ENCODE results near the gene RNF166. TPM values are rescaled to one million over a fixed set of nuclear protein-coding genes. Genes with fewer than 3 reads are reported as not detected.
A peak's percentile ranks its signal among the peaks of the same experiment; 100 is the strongest.

Gene RNF166
- total RNA-seq, 2 experiments from 2014 or later, result 80.7 to 82.4 TPM

DNA sequence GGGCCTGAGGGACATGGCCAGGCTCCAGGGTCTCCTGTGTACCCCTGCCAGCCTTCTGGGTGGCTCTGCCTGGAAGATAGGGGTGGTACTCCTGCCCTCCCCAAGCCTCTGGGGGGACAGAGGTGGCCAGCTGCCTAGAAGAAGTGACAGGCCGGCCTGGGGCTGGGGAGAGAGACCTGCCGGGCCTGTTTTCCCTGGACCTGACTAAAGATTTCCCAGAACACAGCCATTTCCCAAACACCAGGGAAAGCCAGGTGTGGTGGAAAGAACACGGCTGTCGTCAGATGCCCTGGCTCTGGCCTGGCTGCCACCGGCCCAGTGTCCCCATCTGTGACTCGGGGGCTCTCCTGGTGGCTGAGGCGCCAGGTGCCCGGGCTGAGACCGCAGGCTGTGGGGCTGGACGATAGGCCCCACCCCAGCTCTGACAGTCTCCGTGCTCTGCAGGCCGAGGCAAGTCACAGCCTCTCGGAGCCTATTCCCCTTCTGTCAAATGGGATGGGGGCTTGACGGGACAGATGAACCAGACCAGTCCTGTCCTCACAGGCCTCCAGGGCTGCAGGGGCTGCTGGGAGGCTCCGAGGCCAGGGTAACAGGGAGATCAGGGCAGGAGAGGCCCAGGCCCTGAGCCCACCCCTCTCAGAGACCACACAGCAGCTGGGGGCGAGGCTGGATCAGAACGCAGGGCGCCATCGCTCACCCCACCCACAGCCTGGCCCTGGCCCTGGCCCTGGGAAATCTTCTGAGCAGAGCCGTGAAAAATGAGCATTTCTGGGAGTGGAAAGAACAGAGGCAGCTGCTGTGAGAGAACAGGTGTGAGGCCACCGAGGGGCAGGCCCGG is 33.1 kb upstream of the RNF166 start:
- Mint-ChIP-seq H3K9me3 (no peaks in the 10 kb centered on the region), H3K4me3 (no peak overlapping the region), H3K36me3 (ENCODE audit: low read depth) (no peaks in the 10 kb centered on the region), H3K4me1 (ENCODE audit: low read depth) (peaks cover 6% of the 10 kb centered on the region), H3K27ac (no peak overlapping the region), H3K27me3 (no peaks in the 10 kb centered on the region)
- TF ChIP-seq, protein P1, sequence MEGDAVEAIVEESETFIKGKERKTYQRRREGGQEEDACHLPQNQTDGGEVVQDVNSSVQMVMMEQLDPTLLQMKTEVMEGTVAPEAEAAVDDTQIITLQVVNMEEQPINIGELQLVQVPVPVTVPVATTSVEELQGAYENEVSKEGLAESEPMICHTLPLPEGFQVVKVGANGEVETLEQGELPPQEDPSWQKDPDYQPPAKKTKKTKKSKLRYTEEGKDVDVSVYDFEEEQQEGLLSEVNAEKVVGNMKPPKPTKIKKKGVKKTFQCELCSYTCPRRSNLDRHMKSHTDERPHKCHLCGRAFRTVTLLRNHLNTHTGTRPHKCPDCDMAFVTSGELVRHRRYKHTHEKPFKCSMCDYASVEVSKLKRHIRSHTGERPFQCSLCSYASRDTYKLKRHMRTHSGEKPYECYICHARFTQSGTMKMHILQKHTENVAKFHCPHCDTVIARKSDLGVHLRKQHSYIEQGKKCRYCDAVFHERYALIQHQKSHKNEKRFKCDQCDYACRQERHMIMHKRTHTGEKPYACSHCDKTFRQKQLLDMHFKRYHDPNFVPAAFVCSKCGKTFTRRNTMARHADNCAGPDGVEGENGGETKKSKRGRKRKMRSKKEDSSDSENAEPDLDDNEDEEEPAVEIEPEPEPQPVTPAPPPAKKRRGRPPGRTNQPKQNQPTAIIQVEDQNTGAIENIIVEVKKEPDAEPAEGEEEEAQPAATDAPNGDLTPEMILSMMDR (IDR thresholded peaks at IDR 0.05), result no peak
- ATAC-seq, result no peak
- CTCF ChIA-PET, result no interaction called here
- intact Hi-C loops (cut with micrococcal nuclease), result no loop called here
- DNase-seq, result no peak
- POLR2A ChIA-PET, result no interaction called here

DNA sequence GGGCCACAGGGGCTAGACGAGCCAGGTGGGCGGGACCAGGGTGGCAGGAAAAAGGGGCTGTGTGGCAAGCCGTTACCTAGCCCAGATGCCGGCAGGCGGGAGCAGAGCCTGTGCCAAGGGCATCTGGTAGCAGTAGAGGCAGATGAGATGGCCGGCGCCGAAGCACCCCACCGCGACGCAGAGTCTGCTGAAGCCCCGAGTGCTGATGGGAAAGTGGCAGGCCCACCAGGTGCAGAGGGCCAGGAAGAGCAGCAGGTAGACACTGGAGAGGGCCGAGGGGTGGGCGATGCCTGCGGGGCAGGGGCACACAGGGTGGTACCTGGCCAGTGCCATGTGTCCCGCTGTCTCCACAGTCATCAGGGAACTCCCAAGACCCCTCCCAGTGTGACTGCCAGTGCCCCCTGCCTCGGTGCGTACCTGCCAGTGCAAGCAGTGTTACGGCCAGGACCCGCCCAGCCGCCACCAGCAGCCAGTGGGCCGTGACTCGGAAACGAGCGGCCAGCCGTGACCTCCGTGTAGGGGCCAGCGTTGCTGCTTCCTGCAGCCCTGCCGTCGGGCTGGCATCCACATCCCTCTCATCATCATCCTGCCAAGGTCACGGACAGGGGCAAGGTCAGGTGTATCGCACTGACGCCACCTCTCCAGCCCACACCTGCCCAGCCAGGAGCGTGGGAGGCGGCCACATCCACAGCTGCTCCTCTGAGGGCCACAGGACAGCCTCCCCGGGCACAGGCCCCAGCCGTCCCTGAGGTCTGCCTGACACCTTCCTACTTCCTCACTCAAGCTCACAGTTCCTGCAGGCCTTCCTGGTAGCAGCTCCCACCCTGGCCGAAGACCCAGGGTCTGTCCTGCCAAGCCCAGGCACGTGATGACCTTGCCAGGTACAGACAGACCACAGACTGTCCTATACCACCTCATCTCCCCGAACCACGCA is 32.2 kb upstream of the RNF166 start:
- Mint-ChIP-seq H3K4me3 (no peak overlapping the region), H3K9me3 (no peaks in the 10 kb centered on the region), H3K27ac (no peak overlapping the region), H3K27me3 (no peaks in the 10 kb centered on the region), H3K36me3 (ENCODE audit: low read depth) (no peaks in the 10 kb centered on the region), H3K4me1 (ENCODE audit: low read depth) (no peaks in the 10 kb centered on the region)
- intact Hi-C loops (cut with micrococcal nuclease), result no loop called here
- ChIA-PET CTCF (interaction anchor here (0.5 to 5.4 kb wide), 20 partner anchors 7 to 594 kb away, joined by 3 to 40 read pairs (median 5); partner anchors contain the start of genes APRT, PIEZO1 and ZNF778), POLR2A (interaction anchor here (1.0 to 1.1 kb wide), 2 partner anchors 43 to 72 kb away, joined by 3 to 8 read pairs; no protein-coding TSS in a partner anchor)
- ATAC-seq (no peak), DNase-seq (no peak)
- TF ChIP-seq, protein P1 (IDR thresholded peaks at IDR 0.05), result no peak

DNA sequence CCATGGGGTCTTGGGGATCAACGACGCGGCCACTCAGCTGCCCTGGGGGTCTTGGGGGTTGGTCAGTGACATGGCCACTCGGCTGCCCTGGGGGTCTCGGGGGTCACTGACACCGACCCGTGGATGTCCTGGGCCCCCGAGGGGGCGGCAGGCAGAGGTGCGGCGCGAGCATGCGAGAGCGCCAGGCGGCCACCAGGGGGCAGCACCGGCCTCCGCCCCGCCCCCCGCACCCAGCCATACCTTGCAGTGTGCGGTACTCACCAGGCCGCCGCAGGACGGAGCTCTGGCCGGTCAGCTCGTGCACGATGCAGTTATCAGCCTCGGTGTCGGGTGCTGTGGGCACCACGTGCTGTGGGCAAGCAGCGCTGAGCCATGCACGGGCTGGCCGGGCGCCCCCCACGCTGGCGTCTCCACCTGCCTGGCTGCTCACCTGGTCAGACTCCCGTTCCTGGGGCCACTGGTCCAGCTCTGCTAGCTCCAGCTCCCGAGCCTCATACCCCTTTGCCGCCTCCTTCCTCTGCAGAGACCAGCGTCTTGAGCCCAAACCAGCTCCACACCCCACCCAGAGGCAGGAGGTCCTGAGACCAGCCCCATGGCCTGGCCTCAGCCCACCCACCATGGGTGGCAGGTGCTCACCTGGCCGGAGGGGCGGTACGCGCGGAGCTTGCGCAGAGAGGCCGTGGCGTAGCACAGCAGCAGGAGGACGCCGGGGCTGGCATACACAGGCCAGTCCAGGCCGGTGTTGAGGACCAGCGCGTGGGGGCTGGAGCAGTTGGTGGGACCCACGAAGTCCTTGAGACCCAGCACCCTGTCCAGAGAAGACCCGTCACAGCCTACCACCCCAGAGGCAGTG is 31.3 kb upstream of the RNF166 start:
- POLR2A ChIA-PET, result interaction anchor here (1.0 to 1.8 kb wide), 3 partner anchors 44 to 73 kb away, joined by 3 to 8 read pairs (median 6); no protein-coding TSS in a partner anchor
- DNase-seq (peak; percentile 65), ATAC-seq (peak; percentile 93)
- Mint-ChIP-seq H3K36me3 (ENCODE audit: low read depth) (no peaks in the 10 kb centered on the region), H3K27ac (no peak overlapping the region), H3K4me1 (ENCODE audit: low read depth) (no peaks in the 10 kb centered on the region), H3K27me3 (no peaks in the 10 kb centered on the region), H3K4me3 (no peak overlapping the region), H3K9me3 (no peaks in the 10 kb centered on the region)
- TF ChIP-seq, protein P1 (IDR thresholded peaks at IDR 0.05), result peak; percentile 99
- CTCF ChIA-PET, result interaction anchor here (0.5 to 5.4 kb wide), 30 partner anchors 8 to 594 kb away, joined by 3 to 40 read pairs (median 4); partner anchors contain the start of genes APRT, PIEZO1 and ZNF778
- intact Hi-C loops (cut with micrococcal nuclease), result no loop called here

DNA sequence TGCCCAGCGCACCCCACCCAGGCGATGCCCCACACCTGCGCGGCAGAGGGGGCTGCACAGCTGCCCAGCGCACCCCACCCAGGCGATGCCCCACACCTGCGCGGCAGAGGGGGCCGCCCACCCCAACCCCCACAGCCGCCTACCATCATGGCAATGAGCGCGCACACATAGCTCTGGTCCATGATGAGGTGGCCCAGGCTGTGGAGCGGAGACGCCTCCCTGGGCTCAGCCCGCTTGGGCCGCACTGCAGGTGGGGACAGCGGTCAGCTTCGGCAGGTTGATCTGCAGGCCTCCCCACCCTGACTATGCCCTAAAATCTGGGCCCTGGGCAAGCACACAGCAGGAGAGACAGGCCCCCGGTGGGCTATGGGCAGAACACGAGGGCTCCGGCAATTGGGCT is 30.3 kb upstream of the RNF166 start:
- POLR2A ChIA-PET, result interaction anchor here (0.6 to 1.8 kb wide), 2 partner anchors 71 to 73 kb away, joined by 4 to 6 read pairs; no protein-coding TSS in a partner anchor

More for the DNA sequence above, 30.3 kb upstream of the RNF166 start:
- TF ChIP-seq, protein P1 (IDR thresholded peaks at IDR 0.05), result no peak
- H3K27ac Mint-ChIP-seq, result no peak overlapping the region
- DNase-seq, result no peak
- H3K27me3 Mint-ChIP-seq, result no peaks in the 10 kb centered on the region
- no peaks in the 10 kb centered on the region for H3K4me1 Mint-ChIP-seq (ENCODE audit: low read depth)
- intact Hi-C loops (cut with micrococcal nuclease), result no loop called here
- peaks cover 1% of the 10 kb centered on the region for H3K36me3 Mint-ChIP-seq (ENCODE audit: low read depth)
- H3K9me3 Mint-ChIP-seq, result no peaks in the 10 kb centered on the region
- no peak overlapping the region for H3K4me3 Mint-ChIP-seq
- ATAC-seq, result no peak
- CTCF ChIA-PET, result interaction anchor here (1.1 to 5.4 kb wide), 16 partner anchors 9 to 382 kb away, joined by 3 to 40 read pairs (median 6); partner anchors contain the start of genes APRT and PIEZO1
